HepG2 (cell line): Measurements from ENCODE around the gene TROAP. TPM values are rescaled to one million over a fixed set of nuclear protein-coding genes. Genes with fewer than 3 reads are reported as not detected.
A peak's percentile ranks its signal among the peaks of the same experiment; 100 is the strongest.

Experiments used
- ATF7-NPFF ChIP-seq: sonication (generic); formaldehyde crosslinking; IDR thresholded peaks from 2 replicates; pipeline ENCODE4 v1.8.1; 2023; ENCODE audit warnings: mild to moderate bottlenecking, low read depth, missing genetic modification reagents, moderate library complexity
- DNMT1 ChIP-seq: sonication (generic); formaldehyde crosslinking; IDR thresholded peaks from 2 replicates; pipeline ENCODE4 v1.5.1; 2020; ENCODE audit warnings: mild to moderate bottlenecking, missing genetic modification reagents
- FOSL1 ChIP-seq: sonication (generic); formaldehyde crosslinking; IDR thresholded peaks from 2 replicates; pipeline ENCODE4 v1.9.0; 2021; ENCODE audit warnings: missing genetic modification reagents, borderline replicate concordance
- KMT2B ChIP-seq: IDR thresholded peaks from 2 replicates; pipeline ENCODE4 v1.6.1; 2016; ENCODE audit warnings: missing genetic modification reagents, missing compliant biosample characterization
- MAFF ChIP-seq: IDR thresholded peaks from 2 replicates; pipeline ENCODE4 v1.6.1; 2011; ENCODE audit warnings: low read depth, low read length, improper control_type of control experiment
- MAFK ChIP-seq, 2 experiments: IDR thresholded peaks in 1 of 2; conservative IDR thresholded peaks in 1 of 2; 2 replicates each; pipeline ENCODE4 v1.6.1; 2011; ENCODE audit warnings: improper control_type of control experiment in 2 of 2, low read length in 2 of 2
- MATR3 ChIP-seq: sonication (generic); formaldehyde crosslinking; IDR thresholded peaks from 2 replicates; pipeline ENCODE4 v1.4.0; 2020; ENCODE audit warnings: missing genetic modification reagents
- MED1 ChIP-seq: sonication (generic); formaldehyde crosslinking; IDR thresholded peaks from 2 replicates; pipeline ENCODE4 v1.4.0; 2020; ENCODE audit warnings: missing genetic modification reagents
- MEIS1 ChIP-seq: sonication (generic); formaldehyde crosslinking; IDR thresholded peaks from 2 replicates; pipeline ENCODE4 v1.9.0; 2021; ENCODE audit warnings: mild to moderate bottlenecking, missing genetic modification reagents, moderate library complexity, borderline replicate concordance
- NAIF1 ChIP-seq: sonication (generic); formaldehyde crosslinking; IDR thresholded peaks from 2 replicates; pipeline ENCODE4 v1.5.0; 2020; ENCODE audit warnings: mild to moderate bottlenecking, missing genetic modification reagents, borderline replicate concordance
- NCOR1 ChIP-seq: fragments of 200-600 bp; sonication (generic); IDR thresholded peaks from 2 replicates; pipeline ENCODE4 v1.7.0; 2017; ENCODE audit warnings: antibody characterized with exemption, low read length, borderline replicate concordance
- NRL ChIP-seq: sonication (generic); formaldehyde crosslinking; IDR thresholded peaks from 2 replicates; pipeline ENCODE4 v1.5.0; 2020; ENCODE audit warnings: missing genetic modification reagents, mild to moderate bottlenecking, moderate library complexity, borderline replicate concordance
- RBM22 ChIP-seq: fragments of 200-400 bp; formaldehyde crosslinking; optimal IDR thresholded peaks from 2 replicates; pipeline ENCODE3; 2017; ENCODE audit warnings: mild to moderate bottlenecking, low read length, moderate library complexity
- RFXAP ChIP-seq: sonication (generic); formaldehyde crosslinking; IDR thresholded peaks from 2 replicates; pipeline ENCODE4 v1.4.0; 2020; ENCODE audit warnings: missing genetic modification reagents, borderline replicate concordance
- ZFY ChIP-seq: sonication (generic); formaldehyde crosslinking; IDR thresholded peaks from 2 replicates; pipeline ENCODE4 v1.4.0; 2020; ENCODE audit warnings: missing genetic modification reagents
- ZNF484 ChIP-seq: sonication (generic); formaldehyde crosslinking; IDR thresholded peaks from 2 replicates; pipeline ENCODE4 v1.5.1; 2020; ENCODE audit warnings: mild to moderate bottlenecking, low read depth, missing genetic modification reagents, borderline replicate concordance
- ZNF615 ChIP-seq: sonication (generic); formaldehyde crosslinking; IDR thresholded peaks from 2 replicates; pipeline ENCODE4 v1.5.0; 2020; ENCODE audit warnings: mild to moderate bottlenecking, missing genetic modification reagents, borderline replicate concordance
- ZNF766 ChIP-seq: sonication (generic); formaldehyde crosslinking; IDR thresholded peaks from 2 replicates; pipeline ENCODE4 v1.5.0; 2020; ENCODE audit warnings: missing genetic modification reagents, borderline replicate concordance
- polyA plus RNA-seq, 8 experiments: library from polyadenylated mRNA; depleted of rRNA in 3 of 8; stranded (reverse) in 7 of 8; unstranded in 1 of 8; fragments of >200 nt; fragmentation: Illumina TruSeq in 4 of 8; extraction: Trizol in 4 of 8; gene quantifications; 2 replicates each; pipeline versions ENCODE4 v1.2.1 to v1.2.3, GENCODE V29; 2011 to 2016; ENCODE audit warnings: low read depth in 4 of 8, missing spikeins in 1 of 8, mixed read lengths in 1 of 8; ENCODE audit not compliant: insufficient read depth in 1 of 8
- total RNA-seq, 5 experiments: library from RNA; depleted of rRNA; stranded (reverse); fragments of >200 nt; fragmentation: Illumina TruSeq; extraction: Trizol; gene quantifications; 2 replicates each; pipeline ENCODE4 v1.2.3, GENCODE V29; 2016; ENCODE audit warnings: low read depth in 1 of 5
- TF ChIP-seq, protein P1 (sequence below): sonication (generic); formaldehyde crosslinking; IDR thresholded peaks from 2 replicates; pipeline ENCODE4 v1.4.0; 2020; ENCODE audit warnings: mild to moderate bottlenecking, missing genetic modification reagents, borderline replicate concordance
- TF ChIP-seq, protein P2 (sequence below): sonication (generic); formaldehyde crosslinking; IDR thresholded peaks from 2 replicates; pipeline ENCODE4 v1.8.1; 2023; ENCODE audit warnings: mild to moderate bottlenecking, missing genetic modification reagents
- TF ChIP-seq, protein P3 (sequence below): sonication (generic); formaldehyde crosslinking; IDR thresholded peaks from 2 replicates; pipeline ENCODE4 v1.4.0; 2020; ENCODE audit warnings: mild to moderate bottlenecking, missing genetic modification reagents
- TF ChIP-seq, protein P4 (sequence below): IDR thresholded peaks from 2 replicates; pipeline ENCODE4 v1.6.1; 2012; ENCODE audit warnings: low read length, improper control_type of control experiment

TROAP gene
- total and polyA plus RNA-seq, 2 of the 13 experiments (the other 11 are each of a cell fraction or from before 2014, with no cell fraction given): 22.5 to 30.9 TPM

DNA sequence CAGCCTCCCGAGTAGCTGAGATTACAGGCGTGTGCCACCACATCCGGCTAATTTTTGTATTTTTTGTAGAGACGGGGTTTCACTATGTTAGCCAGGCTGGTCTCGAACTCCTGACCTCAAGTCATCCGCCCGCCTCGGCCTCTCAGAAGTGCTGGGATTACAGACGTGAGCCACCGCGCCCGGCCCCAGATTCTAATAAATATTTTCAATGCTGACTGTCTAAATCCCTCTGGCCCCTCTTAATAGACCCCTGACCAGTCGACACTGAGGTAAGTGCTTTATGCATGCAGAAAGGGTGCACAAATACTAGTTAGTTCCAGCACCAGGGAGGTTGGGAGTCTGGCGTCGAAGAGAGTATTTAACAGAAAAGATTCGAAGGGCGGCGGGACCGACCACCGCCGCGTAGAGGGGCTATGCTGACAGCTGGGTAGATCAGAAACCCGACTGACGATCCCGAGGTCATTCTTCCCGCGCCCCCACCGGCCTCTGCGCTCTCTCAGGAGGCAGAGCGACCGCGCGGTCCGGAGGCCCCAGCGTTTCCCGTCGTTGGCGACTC, 43.1 kb downstream of the TROAP start (continued):
- TF ChIP-seq, protein P1, sequence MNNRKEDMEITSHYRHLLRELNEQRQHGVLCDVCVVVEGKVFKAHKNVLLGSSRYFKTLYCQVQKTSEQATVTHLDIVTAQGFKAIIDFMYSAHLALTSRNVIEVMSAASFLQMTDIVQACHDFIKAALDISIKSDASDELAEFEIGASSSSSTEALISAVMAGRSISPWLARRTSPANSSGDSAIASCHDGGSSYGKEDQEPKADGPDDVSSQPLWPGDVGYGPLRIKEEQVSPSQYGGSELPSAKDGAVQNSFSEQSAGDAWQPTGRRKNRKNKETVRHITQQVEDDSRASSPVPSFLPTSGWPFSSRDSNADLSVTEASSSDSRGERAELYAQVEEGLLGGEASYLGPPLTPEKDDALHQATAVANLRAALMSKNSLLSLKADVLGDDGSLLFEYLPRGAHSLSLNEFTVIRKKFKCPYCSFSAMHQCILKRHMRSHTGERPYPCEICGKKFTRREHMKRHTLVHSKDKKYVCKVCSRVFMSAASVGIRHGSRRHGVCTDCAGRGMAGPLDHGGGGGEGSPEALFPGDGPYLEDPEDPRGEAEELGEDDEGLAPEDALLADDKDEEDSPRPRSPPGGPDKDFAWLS: no peak
- TF ChIP-seq ZNF766 (no peak), MED1 (CRISPR knock-in tag) (no peak), MAFK (conservative IDR thresholded peaks at IDR 0.05 in 1 of 2, IDR thresholded peaks at IDR 0.05 in 1 of 2; ENCODE audit: low read length in 2 of 2) (no peak), NRL (CRISPR knock-in tag) (no peak), NCOR1 (no peak), NAIF1 (CRISPR knock-in tag) (peak; percentile 72; the same call in 1 of the 2 replicates), MEIS1 (CRISPR knock-in tag) (no peak), ZFY (CRISPR knock-in tag) (no peak), MAFF (no peak), KMT2B (CRISPR knock-in tag) (no peak), RFXAP (CRISPR knock-in tag) (no peak), MATR3 (CRISPR knock-in tag) (no peak), RBM22 (no peak), ZNF615 (no peak), DNMT1 (CRISPR knock-in tag) (no peak), ATF7-NPFF (CRISPR knock-in tag) (0 out of 2 replicates have a peak, but pooled peaks have one; percentile 3), FOSL1 (CRISPR knock-in tag) (no peak), ZNF484 (no peak)
- TF ChIP-seq, protein P2, sequence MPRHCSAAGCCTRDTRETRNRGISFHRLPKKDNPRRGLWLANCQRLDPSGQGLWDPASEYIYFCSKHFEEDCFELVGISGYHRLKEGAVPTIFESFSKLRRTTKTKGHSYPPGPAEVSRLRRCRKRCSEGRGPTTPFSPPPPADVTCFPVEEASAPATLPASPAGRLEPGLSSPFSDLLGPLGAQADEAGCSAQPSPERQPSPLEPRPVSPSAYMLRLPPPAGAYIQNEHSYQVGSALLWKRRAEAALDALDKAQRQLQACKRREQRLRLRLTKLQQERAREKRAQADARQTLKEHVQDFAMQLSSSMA (CRISPR knock-in tag): no peak
- TF ChIP-seq, protein P3, sequence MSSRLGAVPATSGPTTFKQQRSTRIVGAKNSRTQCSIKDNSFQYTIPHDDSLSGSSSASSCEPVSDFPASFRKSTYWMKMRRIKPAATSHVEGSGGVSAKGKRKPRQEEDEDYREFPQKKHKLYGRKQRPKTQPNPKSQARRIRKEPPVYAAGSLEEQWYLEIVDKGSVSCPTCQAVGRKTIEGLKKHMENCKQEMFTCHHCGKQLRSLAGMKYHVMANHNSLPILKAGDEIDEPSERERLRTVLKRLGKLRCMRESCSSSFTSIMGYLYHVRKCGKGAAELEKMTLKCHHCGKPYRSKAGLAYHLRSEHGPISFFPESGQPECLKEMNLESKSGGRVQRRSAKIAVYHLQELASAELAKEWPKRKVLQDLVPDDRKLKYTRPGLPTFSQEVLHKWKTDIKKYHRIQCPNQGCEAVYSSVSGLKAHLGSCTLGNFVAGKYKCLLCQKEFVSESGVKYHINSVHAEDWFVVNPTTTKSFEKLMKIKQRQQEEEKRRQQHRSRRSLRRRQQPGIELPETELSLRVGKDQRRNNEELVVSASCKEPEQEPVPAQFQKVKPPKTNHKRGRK (CRISPR knock-in tag): no peak
- TF ChIP-seq, protein P4, sequence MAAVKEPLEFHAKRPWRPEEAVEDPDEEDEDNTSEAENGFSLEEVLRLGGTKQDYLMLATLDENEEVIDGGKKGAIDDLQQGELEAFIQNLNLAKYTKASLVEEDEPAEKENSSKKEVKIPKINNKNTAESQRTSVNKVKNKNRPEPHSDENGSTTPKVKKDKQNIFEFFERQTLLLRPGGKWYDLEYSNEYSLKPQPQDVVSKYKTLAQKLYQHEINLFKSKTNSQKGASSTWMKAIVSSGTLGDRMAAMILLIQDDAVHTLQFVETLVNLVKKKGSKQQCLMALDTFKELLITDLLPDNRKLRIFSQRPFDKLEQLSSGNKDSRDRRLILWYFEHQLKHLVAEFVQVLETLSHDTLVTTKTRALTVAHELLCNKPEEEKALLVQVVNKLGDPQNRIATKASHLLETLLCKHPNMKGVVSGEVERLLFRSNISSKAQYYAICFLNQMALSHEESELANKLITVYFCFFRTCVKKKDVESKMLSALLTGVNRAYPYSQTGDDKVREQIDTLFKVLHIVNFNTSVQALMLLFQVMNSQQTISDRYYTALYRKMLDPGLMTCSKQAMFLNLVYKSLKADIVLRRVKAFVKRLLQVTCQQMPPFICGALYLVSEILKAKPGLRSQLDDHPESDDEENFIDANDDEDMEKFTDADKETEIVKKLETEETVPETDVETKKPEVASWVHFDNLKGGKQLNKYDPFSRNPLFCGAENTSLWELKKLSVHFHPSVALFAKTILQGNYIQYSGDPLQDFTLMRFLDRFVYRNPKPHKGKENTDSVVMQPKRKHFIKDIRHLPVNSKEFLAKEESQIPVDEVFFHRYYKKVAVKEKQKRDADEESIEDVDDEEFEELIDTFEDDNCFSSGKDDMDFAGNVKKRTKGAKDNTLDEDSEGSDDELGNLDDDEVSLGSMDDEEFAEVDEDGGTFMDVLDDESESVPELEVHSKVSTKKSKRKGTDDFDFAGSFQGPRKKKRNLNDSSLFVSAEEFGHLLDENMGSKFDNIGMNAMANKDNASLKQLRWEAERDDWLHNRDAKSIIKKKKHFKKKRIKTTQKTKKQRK: no peak
